ENCODE data around the gene CABP4. TPM values are rescaled to one million over a fixed set of nuclear protein-coding genes. Genes with fewer than 3 reads are reported as not detected.
A peak's percentile ranks its signal among the peaks of the same experiment; 100 is the strongest.
"Not testable (repeated sequence)": the region's sequence is repeated elsewhere in the genome, so short reads cannot be mapped to it uniquely, and the experiment has no call there.

CABP4 gene
- total RNA-seq, 1 donor from 2014 or later: 0.49 TPM

- no peak for DNase-seq
Observed at GRCh38 chr11:67453816-67454732, 1.1 kb upstream of the CABP4 start.

GRCh38 chr11:67456068-67456705 is 1.0 kb downstream of the CABP4 start:
- DNase-seq: no peak

GRCh38 chr11:67457453-67457852 is 2.3 kb downstream of the CABP4 start:
- DNase-seq: no peak

GRCh38 chr11:67458266-67458665 is 3.1 kb downstream of the CABP4 start:
- no peak for DNase-seq

GRCh38 chr11:67463186-67463585 is 8.0 kb downstream of the CABP4 start:
- DNase-seq: no peak

- DNase-seq: no peak
Observed at GRCh38 chr11:67463680-67464410, 8.7 kb downstream of the CABP4 start.

GRCh38 chr11:67464411-67465188 is 9.4 kb downstream of the CABP4 start:
- peak; percentile 34 for DNase-seq

- DNase-seq: no peak
Observed at GRCh38 chr11:67465189-67465510, 10.0 kb downstream of the CABP4 start.

- DNase-seq: not testable (repeated sequence)
Observed at GRCh38 chr11:67465530-67465929, 10.4 kb downstream of the CABP4 start.

- no peak for DNase-seq
Observed at GRCh38 chr11:67466367-67466766, 11.2 kb downstream of the CABP4 start.

GRCh38 chr11:67466962-67467771 is 12.0 kb downstream of the CABP4 start:
- DNase-seq: no peak

GRCh38 chr11:67468056-67468455 is 12.9 kb downstream of the CABP4 start:
- no peak for DNase-seq

- no peak for DNase-seq
Observed at GRCh38 chr11:67468456-67468758, 13.3 kb downstream of the CABP4 start.

- DNase-seq: peak; percentile 88
Observed at GRCh38 chr11:67468759-67469507, 13.8 kb downstream of the CABP4 start, which contains the start of gene TMEM134. TMEM134 (minus strand) TSS chr11:67469251; CDS start chr11:67469192, 59 bp downstream.

GRCh38 chr11:67469508-67469811 is 14.3 kb downstream of the CABP4 start:
- DNase-seq: no peak

GRCh38 chr11:67470337-67471002 is 15.3 kb downstream of the CABP4 start:
- no peak for DNase-seq

- DNase-seq: no peak
Observed at GRCh38 chr11:67472882-67473281, 17.7 kb downstream of the CABP4 start.

GRCh38 chr11:67476692-67477091 is 21.5 kb downstream of the CABP4 start:
- not testable (repeated sequence) for DNase-seq

- DNase-seq: not testable (repeated sequence)
Observed at GRCh38 chr11:67477344-67478050, 22.3 kb downstream of the CABP4 start.
